ENCODE data around the gene AMZ1.

AMZ1 gene

GRCh38 chr7:2687881-2688318 lies at the start of gene AMZ1:
TSS of gene AMZ1 (plus strand) at chr7:2688202. CDS start at chr7:2700452, 12,250 bp downstream.
- no peak for DNase-seq (ENCODE audit: low read depth in 2 of 2)

DNA sequence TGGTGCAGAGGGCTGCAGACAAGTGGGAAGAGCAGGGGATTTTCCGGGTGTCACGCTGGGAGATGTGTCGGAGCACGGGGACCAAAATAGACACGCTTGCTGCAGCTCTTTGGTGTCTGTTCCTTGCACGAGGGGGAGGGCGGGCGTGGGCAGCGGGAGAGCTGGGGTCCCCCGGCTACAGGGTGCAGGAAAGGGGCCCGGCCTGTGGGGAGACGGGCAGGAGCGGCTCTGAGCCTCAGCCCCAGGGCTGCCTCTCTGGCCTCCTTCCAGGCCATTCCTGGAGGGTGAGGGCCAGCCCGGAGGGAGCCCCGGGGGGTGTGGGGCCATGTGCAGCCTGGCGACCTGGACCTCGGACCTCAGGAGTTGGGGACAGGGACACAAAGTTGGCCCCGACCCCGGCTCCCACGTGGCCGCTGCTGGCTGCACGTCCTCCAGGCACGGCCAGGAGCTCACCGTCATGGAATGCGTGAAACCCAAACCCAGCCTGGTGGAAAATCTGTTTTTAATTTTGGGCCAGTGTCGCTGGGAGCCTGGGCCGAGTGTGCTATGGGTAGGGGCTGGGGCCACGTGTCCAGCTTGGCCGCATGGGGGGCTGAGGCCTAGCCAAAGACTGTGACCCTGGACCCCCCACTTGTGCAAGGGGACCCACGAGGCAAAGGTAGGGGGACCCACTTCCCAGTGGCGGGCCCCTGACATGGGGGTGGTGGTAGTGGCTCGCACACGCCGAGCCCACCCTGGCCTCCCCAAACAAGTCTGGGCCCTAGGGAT lies 49.6 kb upstream of the AMZ1 start:
- no peak for DNase-seq (ENCODE audit: low read depth in 2 of 2)

- no peak for DNase-seq (ENCODE audit: low read depth in 2 of 2)
These were observed 48.8 kb upstream of the AMZ1 start for GRCh38 chr7:2639181-2639681.

GRCh38 chr7:2639695-2640481 lies 48.1 kb upstream of the AMZ1 start:
- DNase-seq (ENCODE audit: low read depth in 2 of 2): no peak

DNA sequence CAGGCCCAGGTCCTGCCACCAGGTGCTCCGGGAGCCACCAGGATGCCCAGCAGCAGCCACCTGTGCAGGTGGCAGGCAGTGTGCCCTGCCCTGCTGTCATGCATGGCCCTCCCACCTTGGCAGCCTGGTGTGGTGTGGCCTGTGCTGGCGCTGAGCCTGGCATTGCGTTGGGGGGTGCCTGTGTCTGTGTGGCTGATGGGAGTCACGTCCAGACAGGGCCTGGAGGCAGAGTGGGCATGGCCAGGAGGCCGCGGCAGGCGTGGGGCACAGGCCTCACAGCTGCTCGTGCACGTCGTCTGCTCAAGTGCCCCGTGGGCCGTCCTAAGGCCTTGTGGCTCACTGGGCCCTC lies 47.5 kb upstream of the AMZ1 start:
- no peak for DNase-seq (ENCODE audit: low read depth in 2 of 2)

- no peak for DNase-seq (ENCODE audit: low read depth in 2 of 2)
These were observed 47.1 kb upstream of the AMZ1 start for GRCh38 chr7:2640846-2641316.

- DNase-seq (ENCODE audit: low read depth in 2 of 2): no peak
These were observed 46.3 kb upstream of the AMZ1 start for GRCh38 chr7:2641406-2642393.

GRCh38 chr7:2643386-2644219 lies 44.4 kb upstream of the AMZ1 start:
- DNase-seq (ENCODE audit: low read depth in 2 of 2): no peak

DNA sequence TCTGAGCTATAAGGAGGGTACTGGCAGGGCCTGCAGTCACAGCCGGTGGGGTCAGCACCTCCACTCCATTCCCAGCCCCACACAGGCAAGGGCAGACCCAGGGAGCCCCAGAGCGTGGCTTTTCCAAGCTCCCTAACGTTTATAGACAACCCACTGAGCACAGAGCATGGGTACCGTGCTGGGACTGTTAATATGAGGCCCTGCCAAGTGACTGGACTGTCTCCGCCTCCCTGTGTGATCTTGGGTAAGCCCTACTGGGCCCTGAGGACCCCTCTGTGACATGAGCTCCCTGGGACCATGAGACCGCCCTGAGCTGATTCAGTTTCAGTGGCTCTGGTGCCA lies 43.8 kb upstream of the AMZ1 start:
- DNase-seq (ENCODE audit: low read depth in 2 of 2): no peak

DNA sequence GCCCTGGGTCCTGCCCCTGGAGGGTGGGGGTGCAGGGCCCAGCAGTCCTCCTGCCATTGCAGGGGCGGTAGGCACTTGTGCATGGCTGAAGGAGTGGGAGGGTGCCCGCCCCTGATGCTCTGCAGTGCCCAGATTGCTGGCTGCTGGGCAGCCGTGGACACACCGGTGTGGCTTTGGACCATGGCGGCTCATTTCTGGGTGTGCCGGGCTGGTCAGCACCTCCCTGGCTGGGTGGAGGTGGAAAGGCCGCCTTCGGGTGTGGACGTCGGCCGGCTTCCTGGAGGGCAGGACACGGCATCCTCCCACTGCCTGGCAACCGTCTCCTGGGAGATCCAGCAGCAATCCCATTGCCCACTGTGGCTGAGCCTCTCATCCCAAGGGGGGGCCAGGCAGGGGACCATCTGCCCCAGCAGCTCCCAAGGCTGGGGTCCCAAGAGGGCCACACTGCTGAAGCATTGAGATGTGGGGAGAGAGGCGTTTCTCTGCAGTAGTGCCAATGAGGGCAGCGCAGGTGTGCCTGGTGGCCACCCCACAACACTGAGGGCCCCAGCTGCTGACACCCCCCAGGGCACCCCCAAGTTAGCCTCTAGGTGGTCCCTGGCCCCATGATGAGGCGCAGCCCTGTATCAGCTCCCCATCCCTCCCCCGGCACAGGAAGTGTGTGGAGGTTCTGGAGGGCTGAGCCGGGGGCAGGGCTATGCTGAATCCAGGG lies 43.3 kb upstream of the AMZ1 start:
- no peak for DNase-seq (ENCODE audit: low read depth in 2 of 2)

DNA sequence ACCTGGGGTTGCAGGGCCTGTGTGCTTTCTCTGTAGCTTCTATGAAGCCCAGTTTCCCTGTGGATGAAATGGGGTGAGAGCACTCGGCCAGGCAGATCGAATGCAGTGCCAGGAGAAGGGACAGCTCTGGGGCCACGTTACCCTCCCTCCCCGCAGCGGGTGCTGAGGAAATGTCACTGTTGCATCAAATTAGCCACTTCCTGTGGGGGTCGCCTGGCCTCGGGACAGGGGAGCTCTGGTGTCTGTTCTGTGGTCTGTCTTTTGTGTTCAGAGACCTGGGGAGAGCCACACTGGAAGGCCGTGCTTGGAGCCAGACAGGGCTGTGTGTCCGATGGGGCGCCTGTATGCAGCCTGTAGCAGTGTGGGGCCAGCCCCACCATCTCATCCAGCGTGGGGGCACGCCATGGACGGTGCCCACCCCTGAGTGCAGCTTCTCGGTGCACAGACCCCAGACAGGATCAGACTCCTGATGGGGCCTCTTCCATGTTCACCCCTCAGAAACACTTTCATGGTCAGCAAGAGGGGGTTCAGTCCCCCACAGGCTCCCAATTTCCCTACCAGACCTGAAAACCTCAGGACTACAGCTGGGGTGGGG lies 42.6 kb upstream of the AMZ1 start:
- DNase-seq (ENCODE audit: low read depth in 2 of 2): no peak

GRCh38 chr7:2646336-2646679 lies 41.7 kb upstream of the AMZ1 start:
- no peak for DNase-seq (ENCODE audit: low read depth in 2 of 2)

- DNase-seq (ENCODE audit: low read depth in 2 of 2): no peak
These were observed 41.1 kb upstream of the AMZ1 start for GRCh38 chr7:2646680-2647571.

- DNase-seq (ENCODE audit: low read depth in 2 of 2): no peak
These were observed 40.3 kb upstream of the AMZ1 start for GRCh38 chr7:2647594-2648172.

- no peak for DNase-seq (ENCODE audit: low read depth in 2 of 2)
These were observed 38.7 kb upstream of the AMZ1 start for GRCh38 chr7:2649139-2649838.

DNA sequence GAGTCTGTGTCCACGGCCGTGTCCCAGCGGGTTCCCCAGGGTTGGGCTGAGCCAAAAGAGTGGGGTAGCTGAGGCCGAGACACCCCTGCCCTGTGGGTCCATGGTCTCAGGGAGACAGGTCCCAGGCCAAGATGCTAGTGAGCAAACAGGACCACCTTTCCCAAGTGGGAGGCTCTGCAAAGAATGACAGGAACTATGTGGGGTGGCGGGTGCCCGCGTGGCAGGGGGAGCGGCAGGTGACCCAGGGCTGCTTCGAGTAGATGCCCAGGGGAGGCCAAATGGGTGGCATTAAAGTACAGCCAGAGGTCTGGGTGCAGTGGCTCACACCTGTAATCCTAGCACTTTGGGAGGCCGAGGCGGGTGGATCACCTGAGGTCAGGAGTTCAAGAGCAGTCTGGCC lies 38.0 kb upstream of the AMZ1 start:
- DNase-seq (ENCODE audit: low read depth in 2 of 2): no peak

- no peak for DNase-seq (ENCODE audit: low read depth in 2 of 2)
These were observed 37.6 kb upstream of the AMZ1 start for GRCh38 chr7:2650451-2650850.

GRCh38 chr7:2651336-2651735 lies 36.7 kb upstream of the AMZ1 start:
- DNase-seq (ENCODE audit: low read depth in 2 of 2): no peak
